ENCODE results near the gene SLC9A7.
A peak's percentile ranks its signal among the peaks of the same experiment; 100 is the strongest.
"Not testable (repeated sequence)": the region's sequence is repeated elsewhere in the genome, so short reads cannot be mapped to it uniquely, and the experiment has no call there.

SLC9A7 gene

GRCh38 chrX:46758956-46759644, at the start of gene SLC9A7:
SLC9A7 (minus strand) TSS chrX:46759118; CDS start chrX:46759029, 89 bp downstream.
- no peak for DNase-seq

- no peak for DNase-seq
Observed at GRCh38 chrX:46805270-46805669, 46.4 kb upstream of the SLC9A7 start.

DNA sequence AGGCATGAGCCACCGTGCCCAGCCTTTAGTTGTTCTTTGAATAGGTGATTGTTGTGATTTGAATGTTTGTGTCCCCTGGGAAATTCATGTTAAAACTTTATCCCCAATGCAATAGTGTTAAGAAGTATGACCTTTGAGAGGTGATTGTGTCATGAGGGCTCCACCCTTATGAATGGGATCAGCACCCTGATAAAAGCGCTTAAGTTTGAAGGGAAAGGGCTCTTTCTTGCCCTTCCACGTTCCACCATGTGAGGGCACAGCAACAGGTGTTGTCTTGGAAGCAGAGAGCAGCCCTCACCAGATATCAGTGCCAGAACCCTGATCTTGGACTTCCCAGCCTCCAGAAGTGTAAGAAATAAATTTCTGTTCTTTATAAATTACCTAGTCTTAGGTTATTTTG, 44.2 kb upstream of the SLC9A7 start:
- no peak for DNase-seq

DNA sequence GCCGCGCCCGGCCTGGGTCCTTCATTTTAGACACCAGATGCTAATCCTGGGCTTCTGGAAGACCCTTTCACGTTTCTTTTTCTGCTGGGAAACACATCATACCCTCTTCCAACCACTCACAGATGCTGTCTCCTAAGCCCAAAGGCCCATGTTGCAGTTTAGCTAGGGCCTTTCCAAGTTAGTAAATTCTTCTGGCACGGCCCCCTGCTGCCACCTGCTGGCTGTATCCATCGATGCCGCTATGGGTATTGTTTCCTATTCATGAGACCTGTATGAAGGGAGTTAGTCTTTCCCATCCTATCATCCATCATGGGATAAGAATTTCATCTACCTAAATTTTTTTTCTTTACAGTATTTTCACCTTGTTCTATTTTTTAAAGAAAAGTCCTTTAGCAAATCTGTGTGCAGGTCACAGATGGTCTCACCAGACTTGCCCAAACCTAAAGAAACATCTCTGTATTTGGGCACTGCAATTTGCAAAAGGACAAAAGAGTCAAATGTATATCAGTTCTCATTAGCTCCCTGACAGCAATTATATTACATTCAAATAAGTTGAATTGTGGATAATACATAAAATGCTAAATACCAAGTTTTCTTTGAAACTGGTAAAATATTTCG, 37.8 kb upstream of the SLC9A7 start:
- peak; percentile 21 for DNase-seq

- no peak for DNase-seq
Observed at GRCh38 chrX:46793386-46794143, 34.6 kb upstream of the SLC9A7 start.

- DNase-seq: no peak
Observed at GRCh38 chrX:46792810-46793188, 33.9 kb upstream of the SLC9A7 start.

DNA sequence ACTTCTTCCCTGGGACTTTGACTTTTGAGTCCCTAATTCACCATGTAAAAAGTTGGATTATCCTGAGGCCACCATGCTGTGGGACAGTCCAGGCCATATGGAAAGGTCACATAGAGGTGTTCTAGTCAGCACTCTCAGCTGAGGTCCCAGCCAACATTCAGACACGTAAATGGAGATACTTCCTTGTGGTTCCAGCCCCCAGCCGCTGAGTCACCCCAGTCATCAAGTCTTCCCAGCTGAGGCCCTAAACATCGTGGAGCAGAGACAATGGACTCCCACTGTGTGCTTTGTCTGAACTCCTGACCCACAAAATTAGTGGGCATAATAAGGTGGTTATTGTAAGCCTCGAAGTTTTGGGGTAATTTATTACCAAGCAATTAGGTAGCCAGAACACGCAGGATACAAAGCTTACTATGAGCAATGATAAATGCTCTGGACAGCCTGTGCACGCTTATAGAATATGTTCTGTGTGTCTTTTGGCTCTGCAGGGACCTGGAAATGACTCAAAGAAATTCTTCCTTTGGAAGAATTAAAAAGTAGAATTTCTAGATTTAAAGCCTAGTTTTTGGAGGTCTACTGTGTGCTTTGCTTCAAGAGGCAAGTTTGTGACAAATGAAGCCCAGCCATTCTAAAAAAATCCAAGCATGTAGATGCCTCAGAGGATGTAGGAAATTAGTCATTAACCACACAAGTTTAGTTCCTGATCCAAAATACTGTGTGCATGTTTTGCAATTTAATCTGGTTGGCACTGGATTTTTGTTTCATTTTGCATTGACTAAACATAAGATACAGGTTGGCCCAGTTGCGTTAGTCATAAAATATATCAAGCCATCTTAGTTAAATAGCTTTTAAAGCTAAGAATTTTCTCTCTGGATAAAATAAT, 33.2 kb upstream of the SLC9A7 start:
- DNase-seq: no peak

DNA sequence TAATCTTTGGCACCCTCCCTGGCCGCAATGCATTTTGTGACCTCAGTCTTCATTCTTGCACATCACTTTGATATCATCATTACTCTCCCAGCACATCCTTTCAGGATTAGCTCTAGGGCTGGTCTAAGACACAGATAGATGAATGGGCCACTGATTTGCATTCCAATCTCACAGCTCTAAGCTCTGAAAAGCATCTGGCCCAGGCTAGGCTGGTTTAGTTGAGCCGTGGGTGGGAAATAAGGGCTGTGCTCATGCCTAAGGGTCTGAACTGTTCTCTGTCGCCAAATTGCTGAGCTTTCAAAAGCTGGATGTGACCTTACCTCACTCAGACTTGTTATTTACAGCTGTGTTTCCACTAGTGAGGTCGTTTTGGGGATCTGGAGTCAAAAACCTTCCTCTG, 30.0 kb upstream of the SLC9A7 start:
- DNase-seq: no peak

DNA sequence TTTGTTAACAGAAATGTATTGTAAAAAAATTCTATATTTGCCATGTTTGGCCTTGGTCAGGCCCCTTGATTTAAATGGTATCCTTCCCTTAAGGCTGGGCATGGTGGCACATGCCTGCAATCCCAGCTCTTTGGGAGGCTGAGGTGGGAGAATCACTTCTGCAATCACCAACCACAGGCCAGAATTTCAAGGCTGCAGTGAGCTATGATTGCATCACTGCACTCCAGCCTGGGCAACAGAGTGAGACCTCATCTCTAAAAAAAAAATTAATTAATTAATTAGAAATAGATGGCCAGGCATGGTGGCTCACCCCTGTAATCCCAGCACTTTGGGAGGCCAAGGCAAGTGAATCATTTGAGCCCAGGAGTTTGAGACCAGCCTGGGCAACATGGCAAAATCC, 25.5 kb upstream of the SLC9A7 start:
- DNase-seq: not testable (repeated sequence)

DNA sequence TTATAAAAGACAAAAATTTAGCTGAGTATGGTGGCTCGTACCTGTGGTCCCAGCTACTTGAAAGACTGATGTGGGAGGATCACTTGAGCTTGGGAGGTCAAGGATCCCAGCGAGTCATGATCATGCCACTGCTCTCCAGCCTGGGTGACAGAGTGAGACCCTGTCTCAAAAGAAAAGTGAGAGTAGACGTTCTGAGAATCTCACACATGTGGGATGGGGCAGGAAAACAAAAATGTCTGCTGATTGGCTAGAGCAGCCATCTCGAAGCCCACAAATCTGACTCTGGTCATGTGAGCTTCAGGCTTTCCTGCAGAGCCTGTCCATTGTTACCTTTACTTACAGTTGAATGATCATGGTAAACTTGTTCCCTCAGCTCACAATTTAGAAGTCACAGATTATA, 23.1 kb upstream of the SLC9A7 start:
- no peak for DNase-seq

DNA sequence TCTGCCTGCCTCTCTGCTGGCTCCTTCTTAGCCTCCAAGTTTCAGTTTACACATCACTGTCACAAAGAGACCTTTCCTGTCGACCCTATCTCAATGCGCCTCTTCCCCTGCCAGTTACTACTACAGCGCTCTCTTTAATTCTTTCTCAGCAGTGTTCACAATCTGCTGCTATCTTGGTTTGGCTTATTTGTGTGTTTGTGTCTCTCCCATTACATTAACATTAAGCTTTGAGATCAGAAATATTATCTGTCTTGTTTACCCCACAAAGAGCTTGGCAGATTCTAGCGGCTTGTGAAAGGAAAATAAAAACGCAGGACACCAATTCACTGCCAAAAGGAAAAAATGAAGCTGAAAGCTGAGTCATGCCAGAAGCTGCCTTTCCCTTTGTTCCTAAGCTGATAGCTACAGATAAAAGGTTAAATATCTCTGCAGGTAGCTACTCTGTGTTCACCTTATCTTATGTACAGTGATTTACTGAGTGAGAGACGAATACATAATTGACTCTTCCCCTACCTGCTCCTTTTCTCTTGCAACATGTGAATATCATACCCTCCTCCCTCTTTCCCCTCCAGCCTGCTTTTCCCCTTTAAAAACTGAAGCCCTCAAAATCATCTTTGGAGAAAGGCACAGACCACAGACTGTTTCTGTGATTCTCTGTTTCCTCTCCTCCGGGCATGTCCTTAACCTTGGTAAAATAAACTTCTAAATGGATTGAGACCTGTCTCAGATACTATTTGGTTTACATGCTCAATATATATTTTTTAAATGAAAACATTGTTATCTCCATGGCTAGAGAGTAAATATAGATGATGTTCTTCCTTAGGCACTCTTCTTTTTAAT, 19.3 kb upstream of the SLC9A7 start:
- no peak for DNase-seq

- no peak for DNase-seq
Observed at GRCh38 chrX:46770817-46771163, 11.9 kb upstream of the SLC9A7 start.

GRCh38 chrX:46770000-46770816, 11.3 kb upstream of the SLC9A7 start:
- no peak for DNase-seq

- DNase-seq: no peak
Observed at GRCh38 chrX:46762963-46763362, 4.0 kb upstream of the SLC9A7 start.

DNA sequence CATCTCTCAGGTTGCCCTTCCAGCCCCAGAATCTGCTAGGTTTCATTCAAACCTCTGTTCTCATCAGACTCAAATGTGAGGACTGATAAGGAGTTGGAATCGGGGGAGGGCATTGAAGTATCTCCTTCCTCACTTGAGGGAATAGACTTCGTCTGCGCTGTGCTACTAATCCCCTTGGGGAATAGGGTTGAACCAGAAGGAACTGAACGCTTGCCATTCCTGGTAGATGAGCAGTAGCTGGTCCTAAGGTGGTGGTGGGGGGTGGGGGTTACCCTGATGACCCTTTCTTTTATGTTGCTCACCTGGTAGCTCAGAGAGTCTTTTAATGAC, 692 bp upstream of the SLC9A7 start:
- DNase-seq: no peak

GRCh38 chrX:46758163-46758955, 559 bp downstream of the SLC9A7 start:
- DNase-seq: no peak

GRCh38 chrX:46757593-46757992, 1.3 kb downstream of the SLC9A7 start:
- no peak for DNase-seq

DNA sequence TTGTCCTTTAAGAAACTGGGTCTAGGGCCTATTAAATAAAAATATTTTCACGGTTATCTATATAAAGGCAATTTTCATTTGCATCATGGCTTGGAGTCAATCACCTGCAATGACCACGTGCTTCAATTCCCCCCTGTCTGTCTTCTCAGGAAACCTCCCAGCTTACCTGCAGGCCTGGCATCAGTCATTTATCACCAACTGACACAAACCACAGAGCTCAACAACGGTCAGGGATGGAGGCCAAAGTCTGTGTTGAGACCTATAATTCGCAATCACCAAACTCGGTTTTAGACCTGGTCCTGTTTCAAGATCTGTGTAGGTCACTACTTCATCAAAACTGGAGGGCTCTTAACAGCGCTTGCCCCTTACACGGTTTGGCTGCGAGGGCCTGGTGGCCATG, 1.9 kb downstream of the SLC9A7 start:
- DNase-seq: no peak

DNA sequence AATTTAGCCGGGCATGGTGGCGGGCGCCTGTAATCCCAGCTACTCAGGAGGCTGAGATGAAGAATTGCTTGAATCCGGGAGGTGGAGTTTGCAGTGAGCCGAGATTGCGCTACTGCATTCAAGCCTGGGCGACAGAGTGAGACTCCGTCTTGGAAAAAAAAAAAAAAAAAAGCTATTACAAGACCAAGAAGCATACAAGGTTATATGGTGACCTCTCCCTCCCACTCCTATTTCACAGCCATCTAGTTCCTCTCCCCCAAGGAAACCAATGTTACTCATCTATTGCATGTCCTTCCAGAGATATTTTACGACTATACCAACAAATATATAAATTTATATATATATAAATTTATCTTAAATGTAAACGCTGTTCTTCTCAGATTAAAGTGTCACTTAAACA, 3.2 kb downstream of the SLC9A7 start:
- DNase-seq: no peak

GRCh38 chrX:46754586-46755061, 4.3 kb downstream of the SLC9A7 start:
- DNase-seq: no peak

GRCh38 chrX:46754036-46754435, 4.9 kb downstream of the SLC9A7 start:
- peak; percentile 70 for DNase-seq
